Thoracic aorta (tissue), 2 donors: ENCODE results near the gene WNT7B. TPM values are rescaled to one million over a fixed set of nuclear protein-coding genes. Genes with fewer than 3 reads are reported as not detected.

Source experiments
- ATAC-seq: fragments of 150-250 bp; one replicate; pipeline ENCODE4 v1.8.0; 2017; ENCODE audit warnings: low read depth; ENCODE audit not compliant: insufficient number of reproducible peaks, low FRiP score
- DNase-seq: peaks from one replicate; pipeline ENCODE4 v3.0.0-alpha.2; 2020; ENCODE audit warnings: low spot score
- H3K27ac ChIP-seq, 2 donors: fragments of 200-600 bp; sonication (generic); 1 replicate in 1 of 2; 2 replicates in 1 of 2; pipeline ENCODE4 v1.5.1; 2016; ENCODE audit warnings: mild to moderate bottlenecking in 2 of 2, moderate library complexity in 2 of 2
- H3K27me3 ChIP-seq: fragments of 200-600 bp; sonication (generic); replicated peaks from 2 replicates; pipeline ENCODE4 v1.6.0; 2016; ENCODE audit warnings: mild to moderate bottlenecking; ENCODE audit not compliant: insufficient read depth
- H3K36me3 ChIP-seq: fragments of 200-600 bp; sonication (generic); one replicate; pipeline ENCODE4 v1.5.1; 2016
- H3K4me1 ChIP-seq, 2 donors: fragments of 200-600 bp; sonication (generic); 1 replicate in 1 of 2; 2 replicates in 1 of 2; pipeline versions ENCODE4 v1.5.1 to v1.6.0; 2016; ENCODE audit warnings: low read depth in 2 of 2, mild to moderate bottlenecking in 1 of 2; ENCODE audit not compliant: control insufficient read depth in 1 of 2
- H3K4me3 ChIP-seq: fragments of 200-600 bp; sonication (generic); 2 replicates; pipeline ENCODE4 v1.5.1; 2016; ENCODE audit warnings: mild to moderate bottlenecking
- H3K9me3 ChIP-seq: fragments of 200-600 bp; sonication (generic); 2 replicates; pipeline ENCODE4 v1.5.1; 2016
- CTCF ChIP-seq: fragments of 200-600 bp; sonication (generic); IDR thresholded peaks from one replicate; pipeline ENCODE4 v1.5.1; 2019; ENCODE audit warnings: antibody characterized with exemption
- total RNA-seq, 2 donors: library from RNA; depleted of rRNA; stranded (reverse); fragments of >200 nt; gene quantifications; one replicate each; pipeline versions ENCODE4 v1.1.0 to v1.2.3, GENCODE V29; 2016

The WNT7B gene
- total RNA-seq, 2 donors from 2014 or later = not detected

DNA sequence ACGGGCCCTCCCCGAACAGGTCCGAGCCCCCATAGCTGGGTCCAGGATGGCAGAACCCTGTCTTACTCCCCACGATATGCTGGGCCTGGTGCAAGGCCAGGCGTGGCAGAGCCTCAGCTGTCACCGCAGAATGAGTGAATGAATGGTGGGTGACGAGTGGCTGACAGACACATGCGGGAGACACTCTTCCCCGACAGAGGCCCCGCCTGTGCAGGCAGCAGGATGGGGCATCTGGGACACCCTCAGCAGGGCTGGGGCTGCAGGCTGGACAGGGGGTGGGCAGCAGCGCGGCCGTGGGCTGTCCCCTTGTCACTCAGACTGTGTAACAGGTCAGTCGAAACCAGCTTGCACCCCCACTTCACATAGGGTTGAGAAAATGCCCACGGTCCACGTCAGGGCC, 18.0 kb downstream of the WNT7B start:
- H3K27me3 ChIP-seq = no peaks in the 10 kb centered on the region

DNA sequence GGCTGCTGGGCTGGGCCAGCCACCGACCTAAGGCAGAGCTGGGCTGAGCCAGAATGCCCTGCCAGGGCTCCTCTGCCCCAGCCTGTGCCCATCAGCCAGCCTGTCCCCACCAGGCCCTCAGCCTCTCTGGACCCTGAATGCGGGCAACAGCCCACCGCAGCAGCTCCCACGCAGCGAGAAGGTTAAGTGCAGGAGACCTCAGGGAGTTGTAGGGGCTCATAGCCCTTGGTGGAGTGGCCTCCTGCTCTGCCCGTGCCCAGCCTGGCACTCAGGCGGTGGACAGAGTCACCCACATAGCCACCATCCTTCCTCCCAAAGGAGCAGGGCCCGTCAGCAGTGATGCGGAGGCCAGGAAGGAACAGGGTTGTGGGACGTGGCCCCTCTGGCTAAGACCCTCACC, 19.1 kb downstream of the WNT7B start:
- DNase-seq (no peak), ATAC-seq (no peak)
- H3K36me3 ChIP-seq = no peaks in the 10 kb centered on the region
- H3K4me1 ChIP-seq = no peaks in the 10 kb centered on the region
- no peaks in the 10 kb centered on the region for H3K9me3 ChIP-seq
- no peak overlapping the region for H3K27ac ChIP-seq
- H3K27me3 ChIP-seq = no peaks in the 10 kb centered on the region
- no peak for TF ChIP-seq CTCF
- no peak overlapping the region for H3K4me3 ChIP-seq

More for the DNA sequence above, 18.0 kb downstream of the WNT7B start:
- no peak for TF ChIP-seq CTCF
- H3K4me3 ChIP-seq = no peak overlapping the region
- ATAC-seq (no peak), DNase-seq (no peak)
- no peaks in the 10 kb centered on the region for H3K4me1 ChIP-seq
- no peaks in the 10 kb centered on the region for H3K9me3 ChIP-seq
- H3K27ac ChIP-seq = no peak overlapping the region
- no peaks in the 10 kb centered on the region for H3K36me3 ChIP-seq

DNA sequence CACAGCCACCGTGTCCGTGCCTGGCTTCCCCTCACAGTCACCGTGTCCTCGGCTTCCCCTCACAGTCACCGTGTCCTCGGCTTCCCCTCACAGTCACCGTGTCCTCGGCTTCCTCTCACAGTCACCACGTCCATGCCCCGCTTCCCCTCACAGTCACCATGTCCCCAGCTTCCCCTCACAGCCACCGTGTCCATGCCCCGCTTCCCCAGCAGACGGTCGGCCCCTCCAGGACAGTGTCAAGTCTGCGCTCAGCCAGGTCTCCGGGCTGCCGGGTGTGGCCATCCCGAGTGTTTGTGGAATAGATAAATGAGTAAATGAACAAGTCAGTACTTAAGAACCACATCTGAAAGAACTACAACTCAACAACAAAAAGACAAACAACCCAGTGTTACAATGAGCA, 23.8 kb downstream of the WNT7B start:
- Histone ChIP-seq H3K27ac (no peak overlapping the region), H3K4me1 (no peaks in the 10 kb centered on the region), H3K9me3 (no peaks in the 10 kb centered on the region), H3K27me3 (no peaks in the 10 kb centered on the region), H3K4me3 (no peak overlapping the region), H3K36me3 (no peaks in the 10 kb centered on the region)
- no peak for ATAC-seq
- no peak for DNase-seq
- TF ChIP-seq CTCF = no peak

GRCh38 chr22:45952553-45952952, 24.4 kb downstream of the WNT7B start:
- no peak for TF ChIP-seq CTCF
- ATAC-seq (no peak), DNase-seq (no peak)
- H3K27ac ChIP-seq = no peak overlapping the region
- H3K36me3 ChIP-seq = no peaks in the 10 kb centered on the region
- no peaks in the 10 kb centered on the region for H3K4me1 ChIP-seq
- H3K27me3 ChIP-seq = no peaks in the 10 kb centered on the region
- no peaks in the 10 kb centered on the region for H3K9me3 ChIP-seq
- H3K4me3 ChIP-seq = no peak overlapping the region

DNA sequence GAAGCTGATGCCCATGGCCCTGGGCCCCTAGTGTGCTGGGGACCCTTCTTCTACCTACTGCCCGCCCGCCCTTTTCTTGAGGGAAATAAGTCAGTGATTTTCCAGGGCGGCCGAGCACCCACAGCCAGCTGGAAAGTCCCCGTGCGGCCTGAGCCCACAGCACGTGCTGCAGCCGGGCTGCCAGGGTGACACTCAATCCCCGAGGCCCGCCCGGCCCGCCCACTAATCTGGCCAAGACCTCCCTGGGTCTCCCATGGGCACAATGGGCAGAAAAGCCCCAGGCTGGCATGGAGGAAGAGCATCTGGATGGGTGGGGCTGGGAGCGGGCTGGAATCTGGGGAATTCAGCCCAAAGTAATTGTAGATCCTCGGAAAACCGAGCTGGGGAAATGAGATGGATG, 24.8 kb downstream of the WNT7B start:
- no peak for DNase-seq

More for the DNA sequence above, 24.8 kb downstream of the WNT7B start:
- Histone ChIP-seq H3K36me3 (no peaks in the 10 kb centered on the region), H3K27ac (no peak overlapping the region), H3K27me3 (no peaks in the 10 kb centered on the region), H3K4me3 (no peak overlapping the region), H3K4me1 (no peaks in the 10 kb centered on the region), H3K9me3 (no peaks in the 10 kb centered on the region)
- TF ChIP-seq CTCF = no peak
- ATAC-seq = no peak
